COR-L47 (cell line): Measurements from ENCODE around the gene MAMDC2.

Experiments
- DNase-seq: peaks from one replicate; lab custom pipeline; 2025; lab: John Stamatoyannopoulos, UW

Gene MAMDC2

DNA sequence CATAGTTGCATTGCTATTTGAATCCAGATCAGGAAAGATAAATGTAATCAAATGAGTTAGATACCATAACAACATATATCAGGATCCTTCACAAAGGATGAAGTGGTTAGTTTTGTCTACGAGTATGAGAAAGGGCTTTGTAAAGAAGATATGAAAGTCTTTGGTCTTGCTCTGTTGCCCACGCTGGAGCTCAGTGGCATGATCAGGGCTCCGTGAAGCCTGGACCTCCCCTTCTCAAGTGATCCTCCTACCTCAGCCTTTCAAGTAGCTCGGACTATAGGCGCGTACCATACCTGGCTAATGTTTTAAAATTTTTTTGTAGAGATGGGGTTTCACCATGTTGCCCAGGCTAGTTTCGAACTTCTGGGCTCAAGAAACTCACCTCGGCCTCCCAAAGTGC, 217.0 kb downstream of the MAMDC2 start:
- DNase-seq: no peak

DNA sequence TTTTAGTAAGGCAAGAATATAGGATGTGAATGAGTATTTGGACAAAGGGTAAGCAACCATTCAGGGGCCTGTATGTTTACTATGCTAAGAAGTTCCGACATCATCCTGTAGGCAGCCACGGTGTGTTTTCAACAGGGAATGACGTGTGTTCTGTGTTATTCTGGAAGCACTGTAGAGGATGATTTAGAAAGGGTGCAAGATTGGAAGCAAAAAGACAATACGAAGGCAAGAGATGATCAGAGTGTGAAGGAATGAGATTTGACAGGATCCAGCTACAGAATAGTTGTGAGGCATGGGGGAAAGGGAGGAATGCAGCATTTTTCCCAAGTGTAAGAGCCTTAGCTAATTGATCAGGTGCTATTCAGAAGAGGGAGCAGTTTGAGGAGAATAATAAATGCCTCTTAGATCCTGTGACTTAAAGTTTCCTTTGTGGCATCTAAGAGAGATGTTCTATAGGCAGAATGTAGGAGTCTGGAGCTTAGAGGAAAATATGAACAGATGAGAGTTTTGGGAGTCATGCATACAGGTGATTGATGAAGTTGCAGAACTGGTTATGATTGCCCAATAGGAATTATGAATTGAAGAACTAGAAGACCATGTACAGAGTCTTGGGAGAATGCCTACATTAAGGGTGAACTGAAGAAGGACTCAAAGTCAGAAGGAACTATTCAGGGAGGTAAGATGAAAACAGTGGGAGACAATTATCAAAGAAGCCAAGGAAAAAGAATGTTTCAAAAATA, 217.7 kb downstream of the MAMDC2 start:
- no peak for DNase-seq

DNA sequence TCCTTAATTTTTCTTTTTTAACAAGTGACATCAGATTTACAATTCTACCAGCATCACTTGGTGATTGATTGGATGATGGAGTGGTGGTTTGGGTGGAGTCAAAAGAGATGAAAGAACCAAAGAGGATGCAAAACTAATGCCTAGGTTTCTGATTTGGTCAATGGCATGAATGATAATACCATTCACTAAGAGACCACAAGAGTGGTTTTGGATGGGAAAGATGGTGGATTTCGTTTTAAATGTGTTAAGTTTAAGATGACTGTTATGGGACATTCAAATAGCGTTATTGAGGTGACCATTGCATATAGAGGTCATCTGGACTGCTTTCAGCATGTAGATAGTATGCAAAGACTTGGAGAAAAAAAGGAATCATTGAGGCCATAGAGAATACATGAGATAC, 218.7 kb downstream of the MAMDC2 start:
- DNase-seq: no peak

DNA sequence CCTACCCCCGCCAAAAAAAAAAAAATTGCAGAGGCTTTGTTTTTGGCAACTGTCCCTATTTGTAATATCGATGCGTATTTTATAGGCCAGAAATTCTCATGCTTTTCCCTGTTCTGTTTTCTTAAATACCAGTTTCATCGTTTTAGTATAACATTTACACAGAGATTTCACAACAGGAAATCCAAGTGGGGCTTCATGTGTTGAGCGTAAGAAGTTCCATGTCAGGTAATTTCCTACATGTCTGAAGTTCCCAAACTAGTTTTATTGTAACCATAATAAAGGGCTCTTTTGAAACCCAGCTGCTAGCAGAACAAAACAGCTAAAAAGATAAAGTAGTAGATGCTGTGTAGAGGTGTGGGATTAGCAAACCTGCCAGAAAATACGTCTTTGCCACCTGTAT, 219.3 kb downstream of the MAMDC2 start:
- no peak for DNase-seq

DNA sequence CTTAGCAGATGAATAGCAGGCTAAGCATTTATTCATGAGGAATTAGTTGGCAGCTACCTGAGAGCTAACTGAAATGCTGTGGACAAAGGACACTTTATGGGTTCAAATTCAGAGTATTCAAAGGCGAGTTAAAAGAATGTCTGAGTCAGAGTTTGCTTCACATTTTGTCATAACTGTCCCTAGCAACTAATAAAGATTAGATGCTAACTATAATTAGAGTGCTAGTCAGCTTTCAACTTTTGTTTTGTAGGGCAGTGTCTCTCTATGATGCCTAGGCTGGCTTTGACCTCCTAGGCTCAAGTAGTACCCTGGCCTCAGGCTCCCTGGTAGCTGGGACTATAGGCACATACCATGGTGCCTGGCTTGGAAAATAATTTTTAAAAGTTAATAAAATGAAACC, 219.8 kb downstream of the MAMDC2 start:
- DNase-seq: no peak
